ENCODE measurements around the gene RPS27. TPM values are rescaled to one million over a fixed set of nuclear protein-coding genes. Genes with fewer than 3 reads are reported as not detected.

The RPS27 gene
- total RNA-seq, 1 experiment from 2014 or later, result 2,544 TPM

GRCh38 chr1:153973525-153973924 lies 17.0 kb upstream of the RPS27 start:
- no peak overlapping the region for H3K4me3 ChIP-seq (ENCODE audit: low read length)
- ChIA-PET CTCF (no interaction called here), POLR2A (ENCODE audit: unreplicated experiment) (interaction anchor here (0.6 kb wide), 1 partner anchor 10 kb away, joined by 4 read pairs; the partner anchor contains the start of gene SLC39A1)
- no peak for ATAC-seq
- no peak overlapping the region for H2AFZ ChIP-seq (ENCODE audit: low read length)
- peaks cover 26% of the 10 kb centered on the region for H3K79me2 ChIP-seq (ENCODE audit: low read length)
- no peak for TF ChIP-seq EZH2phosphoT487 (IDR thresholded peaks at IDR 0.05; ENCODE audit: borderline replicate concordance, low read length)
- TF ChIP-seq, protein P1, sequence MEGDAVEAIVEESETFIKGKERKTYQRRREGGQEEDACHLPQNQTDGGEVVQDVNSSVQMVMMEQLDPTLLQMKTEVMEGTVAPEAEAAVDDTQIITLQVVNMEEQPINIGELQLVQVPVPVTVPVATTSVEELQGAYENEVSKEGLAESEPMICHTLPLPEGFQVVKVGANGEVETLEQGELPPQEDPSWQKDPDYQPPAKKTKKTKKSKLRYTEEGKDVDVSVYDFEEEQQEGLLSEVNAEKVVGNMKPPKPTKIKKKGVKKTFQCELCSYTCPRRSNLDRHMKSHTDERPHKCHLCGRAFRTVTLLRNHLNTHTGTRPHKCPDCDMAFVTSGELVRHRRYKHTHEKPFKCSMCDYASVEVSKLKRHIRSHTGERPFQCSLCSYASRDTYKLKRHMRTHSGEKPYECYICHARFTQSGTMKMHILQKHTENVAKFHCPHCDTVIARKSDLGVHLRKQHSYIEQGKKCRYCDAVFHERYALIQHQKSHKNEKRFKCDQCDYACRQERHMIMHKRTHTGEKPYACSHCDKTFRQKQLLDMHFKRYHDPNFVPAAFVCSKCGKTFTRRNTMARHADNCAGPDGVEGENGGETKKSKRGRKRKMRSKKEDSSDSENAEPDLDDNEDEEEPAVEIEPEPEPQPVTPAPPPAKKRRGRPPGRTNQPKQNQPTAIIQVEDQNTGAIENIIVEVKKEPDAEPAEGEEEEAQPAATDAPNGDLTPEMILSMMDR (conservative IDR thresholded peaks at IDR 0.05; ENCODE audit: low read depth, low read length), result no peak
- no peak for TF ChIP-seq EZH2 (IDR thresholded peaks at IDR 0.05; ENCODE audit: low read length, unreplicated experiment)
- H3K9ac ChIP-seq (ENCODE audit: low read length), result no peak overlapping the region
- H3K27ac ChIP-seq (ENCODE audit: low read length), result no peak overlapping the region
- no peak for DNase-seq
- no peaks in the 10 kb centered on the region for H3K9me2 ChIP-seq (replicated peaks; ENCODE audit: low read length)
- no peaks in the 10 kb centered on the region for H3F3A ChIP-seq (ENCODE audit: low read length, unreplicated experiment)
- no peaks in the 10 kb centered on the region for H3K9me3 ChIP-seq (ENCODE audit: low read length)
- H3K4me1 ChIP-seq (ENCODE audit: insufficient read depth, low read length), result peaks cover 21% of the 10 kb centered on the region
- BruUV-seq (replicated peaks), result no TSS peak
- intact Hi-C loops (cut with micrococcal nuclease), result no loop called here
- H3K4me2 ChIP-seq (ENCODE audit: low read length), result no peak overlapping the region
- H4K20me1 ChIP-seq (ENCODE audit: low read length), result no peaks in the 10 kb centered on the region
- H3K36me3 ChIP-seq (ENCODE audit: low read depth, low read length), result peaks cover 22% of the 10 kb centered on the region
- no peaks in the 10 kb centered on the region for H3K27me3 ChIP-seq (ENCODE audit: low read length)

DNA sequence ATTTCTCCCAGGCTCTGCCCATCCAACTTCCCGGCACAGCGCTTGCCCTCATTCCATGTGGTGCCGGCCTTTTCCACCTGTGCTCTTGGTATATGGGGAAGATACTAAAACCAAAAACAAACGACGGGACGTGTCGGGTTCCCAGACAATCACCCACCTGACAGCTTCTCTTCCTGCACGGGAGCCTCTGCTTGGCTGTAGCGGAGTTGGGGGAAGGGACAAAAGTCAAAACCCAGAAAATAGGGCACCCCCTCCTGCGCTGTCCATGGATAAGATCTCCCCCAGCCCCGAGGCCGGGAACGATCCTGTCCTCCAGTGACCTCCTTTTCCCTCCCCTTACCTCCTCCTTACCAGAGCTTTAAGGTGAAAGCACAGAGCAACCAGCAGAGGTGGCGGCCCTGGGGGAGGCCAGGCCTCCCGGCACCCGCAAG lies 13.7 kb upstream of the RPS27 start:
- no TSS peak for BruUV-seq (replicated peaks)
- H4K20me1 ChIP-seq (ENCODE audit: low read length), result no peaks in the 10 kb centered on the region
- H3F3A ChIP-seq (ENCODE audit: low read length, unreplicated experiment), result no peaks in the 10 kb centered on the region
- ATAC-seq, result peak; percentile 3; the same call in 1 of the 2 replicates
- peak overlapping the region; percentile 94 for H2AFZ ChIP-seq (ENCODE audit: low read length)
- CTCF ChIA-PET, result interaction anchor here (0.5 to 2.4 kb wide), 4 partner anchors 10 to 93 kb away, joined by 3 to 8 read pairs (median 6); partner anchors contain the start of genes CREB3L4, DENND4B and RAB13
- intact Hi-C loops (cut with micrococcal nuclease), result loop anchor here (1.0 kb wide), 3 partner anchors 9 to 19 kb away; partner anchors contain the start of genes CRTC2 and RAB13
- H3K79me2 ChIP-seq (ENCODE audit: low read length), result peaks cover 20% of the 10 kb centered on the region
- no peaks in the 10 kb centered on the region for H3K27me3 ChIP-seq (ENCODE audit: low read length)
- H3K4me2 ChIP-seq (ENCODE audit: low read length), result peak overlapping the region; percentile 90
- H3K4me1 ChIP-seq (ENCODE audit: insufficient read depth, low read length), result peaks cover 18% of the 10 kb centered on the region
- H3K9me3 ChIP-seq (ENCODE audit: low read length), result no peaks in the 10 kb centered on the region
- H3K27ac ChIP-seq (ENCODE audit: low read length), result peak overlapping the region; percentile 8; the same call in 1 of the 2 replicates
- POLR2A ChIA-PET (ENCODE audit: unreplicated experiment), result interaction anchor here (0.5 to 1.7 kb wide), 6 partner anchors 9 to 305 kb away, joined by 3 to 13 read pairs (median 8); partner anchors contain the start of genes CREB3L4, CRTC2 and RPS27
- TF ChIP-seq EZH2phosphoT487 (IDR thresholded peaks at IDR 0.05; ENCODE audit: borderline replicate concordance, low read length), result no peak
- TF ChIP-seq, protein P1 (conservative IDR thresholded peaks at IDR 0.05; ENCODE audit: low read depth, low read length), result no peak
- no peak for TF ChIP-seq EZH2 (IDR thresholded peaks at IDR 0.05; ENCODE audit: low read length, unreplicated experiment)
- peak overlapping the region; percentile 83 for H3K9ac ChIP-seq (ENCODE audit: low read length)
- H3K36me3 ChIP-seq (ENCODE audit: low read depth, low read length), result peaks cover 22% of the 10 kb centered on the region
- no peak for DNase-seq
- H3K9me2 ChIP-seq (replicated peaks; ENCODE audit: low read length), result no peaks in the 10 kb centered on the region
- peak overlapping the region; percentile 79 for H3K4me3 ChIP-seq (ENCODE audit: low read length)
